CD4-positive, alpha-beta T cell (primary cell): ENCODE data around the gene NRXN3. TPM values are rescaled to one million over a fixed set of nuclear protein-coding genes. Genes with fewer than 3 reads are reported as not detected.

ENCODE experiments used
- ATAC-seq: fragments of 200-7000 bp; cut with Tn5 transposase; one replicate; pipeline ENCODE4 v1.10.0; 2022; ENCODE audit warnings: mild to moderate bottlenecking; ENCODE audit not compliant: poor library complexity
- CTCF ChIA-PET: fragments of 350-600 bp; sonication (Branson Sonifier 250); formaldehyde crosslinking; loops from one replicate; lab custom pipeline; 2021; ENCODE audit warnings: antibody characterized with exemption, inconsistent platforms; lab: Charles Lee
- POLR2A ChIA-PET: fragments of 350-600 bp; sonication (Branson Sonifier 250); formaldehyde crosslinking; loops from one replicate; lab custom pipeline; 2021; ENCODE audit warnings: antibody characterized with exemption, inconsistent platforms; lab: Charles Lee
- DNase-seq, 14 experiments: peaks; one replicate each; pipeline ENCODE4 v3.0.0-alpha.2; 2013 to 2020; ENCODE audit warnings: mixed read lengths in 2 of 14
- H3K27ac ChIP-seq, 2 donors: one replicate each; pipeline versions ENCODE4 v1.5.1 to v1.7.0; 2013; ENCODE audit warnings: low read length in 2 of 2, low read depth in 1 of 2, mild to moderate bottlenecking in 1 of 2
- H3K27me3 ChIP-seq, 2 experiments: 1 replicate in 1 of 2; 2 replicates in 1 of 2; pipeline versions ENCODE4 v1.6.1 to v1.7.0; 2013; ENCODE audit warnings: low read length in 2 of 2, control low read depth in 1 of 2, mild to moderate bottlenecking in 1 of 2, moderate library complexity in 1 of 2; ENCODE audit not compliant: insufficient read depth in 2 of 2, control insufficient read depth in 1 of 2
- H3K36me3 ChIP-seq: one replicate; pipeline ENCODE4 v1.6.1; 2013; ENCODE audit warnings: low read length, control low read depth; ENCODE audit not compliant: insufficient read depth
- H3K4me1 ChIP-seq: one replicate; pipeline ENCODE4 v1.6.1; 2013; ENCODE audit warnings: low read length, control low read depth; ENCODE audit not compliant: insufficient read depth
- H3K4me3 ChIP-seq: one replicate; pipeline ENCODE4 v1.5.1; 2013; ENCODE audit warnings: mild to moderate bottlenecking, low read length, moderate library complexity
- H3K9me3 ChIP-seq, 2 experiments: 1 replicate in 1 of 2; 2 replicates in 1 of 2; pipeline versions ENCODE4 v1.6.1 to v1.7.0; 2013; ENCODE audit warnings: low read length in 2 of 2, mild to moderate bottlenecking in 2 of 2, control low read depth in 1 of 2, moderate library complexity in 1 of 2; ENCODE audit not compliant: control insufficient read depth in 1 of 2, insufficient read depth in 1 of 2
- H3K27ac Mint-ChIP-seq: one replicate; pipeline ENCODE4 v1.8.0; 2020; ENCODE audit warnings: mixed read lengths
- H3K27me3 Mint-ChIP-seq: one replicate; pipeline ENCODE4 v1.8.0; 2021; ENCODE audit warnings: mixed read lengths
- H3K36me3 Mint-ChIP-seq: one replicate; pipeline ENCODE4 v1.8.0; 2021; ENCODE audit warnings: low read depth, mixed read lengths
- H3K4me1 Mint-ChIP-seq: one replicate; pipeline ENCODE4 v1.8.0; 2021; ENCODE audit warnings: low read depth, mixed read lengths
- H3K4me3 Mint-ChIP-seq: one replicate; pipeline ENCODE4 v1.8.0; 2020; ENCODE audit warnings: mild to moderate bottlenecking, mixed read lengths
- H3K9me3 Mint-ChIP-seq: one replicate; pipeline ENCODE4 v1.8.0; 2020; ENCODE audit warnings: mixed read lengths
- intact Hi-C, 2 experiments: fragments of 100-400 bp; cut with DNase I in 1 of 2; cut with micrococcal nuclease in 1 of 2; formaldehyde crosslinking; loops; one replicate each; pipeline versions ENCODE4 v1.15.1 to v1.9.0; 2023 to 2025; cut with DNase I, micrococcal nuclease
- total RNA-seq, 174 experiments: library from RNA in 2 of 174; stranded (reverse) in 2 of 174; gene quantifications; one replicate each; pipeline ENCODE4 v1.2.3 and lab custom pipeline; 2021 to 2026
- TF ChIP-seq, protein P1 (sequence below): fragments of 200-600 bp; IDR thresholded peaks from one replicate; pipeline ENCODE4 v1.8.0; 2022; ENCODE audit warnings: antibody characterized with exemption, mild to moderate bottlenecking

Gene NRXN3
- total RNA-seq, 2 experiments from 2014 or later: not detected

GRCh38 chr14:78752518-78753188, 582.5 kb downstream of the NRXN3 start:
- ChIA-PET POLR2A (no interaction called here), CTCF (no interaction called here)
- TF ChIP-seq, protein P1, sequence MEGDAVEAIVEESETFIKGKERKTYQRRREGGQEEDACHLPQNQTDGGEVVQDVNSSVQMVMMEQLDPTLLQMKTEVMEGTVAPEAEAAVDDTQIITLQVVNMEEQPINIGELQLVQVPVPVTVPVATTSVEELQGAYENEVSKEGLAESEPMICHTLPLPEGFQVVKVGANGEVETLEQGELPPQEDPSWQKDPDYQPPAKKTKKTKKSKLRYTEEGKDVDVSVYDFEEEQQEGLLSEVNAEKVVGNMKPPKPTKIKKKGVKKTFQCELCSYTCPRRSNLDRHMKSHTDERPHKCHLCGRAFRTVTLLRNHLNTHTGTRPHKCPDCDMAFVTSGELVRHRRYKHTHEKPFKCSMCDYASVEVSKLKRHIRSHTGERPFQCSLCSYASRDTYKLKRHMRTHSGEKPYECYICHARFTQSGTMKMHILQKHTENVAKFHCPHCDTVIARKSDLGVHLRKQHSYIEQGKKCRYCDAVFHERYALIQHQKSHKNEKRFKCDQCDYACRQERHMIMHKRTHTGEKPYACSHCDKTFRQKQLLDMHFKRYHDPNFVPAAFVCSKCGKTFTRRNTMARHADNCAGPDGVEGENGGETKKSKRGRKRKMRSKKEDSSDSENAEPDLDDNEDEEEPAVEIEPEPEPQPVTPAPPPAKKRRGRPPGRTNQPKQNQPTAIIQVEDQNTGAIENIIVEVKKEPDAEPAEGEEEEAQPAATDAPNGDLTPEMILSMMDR: no peak
- Mint-ChIP-seq H3K36me3 (no peaks in the 10 kb centered on the region), H3K9me3 (no peaks in the 10 kb centered on the region), H3K27me3 (no peaks in the 10 kb centered on the region), H3K4me1 (no peaks in the 10 kb centered on the region), H3K4me3 (no peak overlapping the region), H3K27ac (no peak overlapping the region)
- Histone ChIP-seq H3K4me1 (no peaks in the 10 kb centered on the region), H3K27ac (no peak overlapping the region), H3K27me3 (no peaks in the 10 kb centered on the region), H3K4me3 (no peak overlapping the region), H3K9me3 (peaks cover 0 to 5% of the 10 kb centered on the region in 2 experiments), H3K36me3 (no peaks in the 10 kb centered on the region)
- DNase-seq: no peak
- no peak for ATAC-seq
- intact Hi-C loops: no loop called here

DNA sequence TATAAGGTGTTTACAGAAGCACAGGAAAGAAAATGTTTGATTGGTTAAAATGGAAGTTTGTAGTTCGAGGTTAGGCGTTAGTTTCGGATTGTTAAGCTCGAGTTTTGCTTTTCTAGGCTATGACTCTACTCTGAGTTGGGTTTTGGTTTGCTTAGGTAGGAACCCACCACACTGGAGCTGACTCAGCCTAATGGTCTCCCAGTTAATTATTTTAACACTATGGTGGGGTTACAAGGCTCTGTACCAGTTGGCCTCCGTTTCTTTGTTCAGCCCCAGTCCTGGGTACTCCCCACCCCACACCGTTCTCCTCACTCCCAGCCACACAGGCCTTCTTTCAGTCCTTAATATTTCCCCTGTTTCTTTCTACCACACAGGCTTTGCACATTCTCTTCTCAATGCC, 583.9 kb downstream of the NRXN3 start:
- Mint-ChIP-seq H3K4me1 (no peaks in the 10 kb centered on the region), H3K27ac (no peak overlapping the region), H3K9me3 (no peaks in the 10 kb centered on the region), H3K27me3 (no peaks in the 10 kb centered on the region), H3K4me3 (no peak overlapping the region), H3K36me3 (no peaks in the 10 kb centered on the region)
- intact Hi-C loops: no loop called here
- no peak for ATAC-seq
- peaks cover 0 to 5% of the 10 kb centered on the region in 2 experiments for H3K9me3 ChIP-seq
- no peak overlapping the region for H3K4me3 ChIP-seq
- H3K27ac ChIP-seq: no peak overlapping the region
- CTCF ChIA-PET: no interaction called here
- TF ChIP-seq, protein P1: no peak
- DNase-seq: no peak
- no peaks in the 10 kb centered on the region for H3K36me3 ChIP-seq
- POLR2A ChIA-PET: no interaction called here
- H3K4me1 ChIP-seq: no peaks in the 10 kb centered on the region
- H3K27me3 ChIP-seq: no peaks in the 10 kb centered on the region

GRCh38 chr14:78758333-78758732, 588.2 kb downstream of the NRXN3 start:
- H3K9me3 Mint-ChIP-seq: peaks cover 2% of the 10 kb centered on the region
- H3K27me3 Mint-ChIP-seq: peaks cover 6% of the 10 kb centered on the region
- H3K27me3 ChIP-seq: no peaks in the 10 kb centered on the region
- no peak overlapping the region for H3K4me3 ChIP-seq
- CTCF ChIA-PET: no interaction called here
- TF ChIP-seq, protein P1: no peak
- H3K9me3 ChIP-seq: no peaks in the 10 kb centered on the region
- no peaks in the 10 kb centered on the region for H3K4me1 ChIP-seq
- no peaks in the 10 kb centered on the region for H3K36me3 ChIP-seq
- no peaks in the 10 kb centered on the region for H3K4me1 Mint-ChIP-seq
- ATAC-seq (no peak), DNase-seq (no peak)
- H3K27ac Mint-ChIP-seq: no peak overlapping the region
- H3K4me3 Mint-ChIP-seq: no peak overlapping the region
- no peak overlapping the region for H3K27ac ChIP-seq
- POLR2A ChIA-PET: no interaction called here
- intact Hi-C loops: no loop called here
- H3K36me3 Mint-ChIP-seq: no peaks in the 10 kb centered on the region
